Neural cell (in vitro differentiated cells): ENCODE results near the gene STPG3.

Experiments used
- EZH2 ChIP-seq: fragments of 200-600, 300-800 bp; shearing (Covaris generic), sonication (generic); IDR thresholded peaks from 2 replicates; pipeline ENCODE4 v1.6.1; 2014; ENCODE audit warnings: antibody characterized with exemption, low read length, borderline replicate concordance, mild to moderate bottlenecking; ENCODE audit not compliant: insufficient read depth, poor library complexity, severe bottlenecking
- MXI1 ChIP-seq: fragments of 450-650 bp; conservative IDR thresholded peaks from 2 replicates; pipeline ENCODE4 v1.6.1; 2014; ENCODE audit warnings: antibody characterized with exemption, mild to moderate bottlenecking; ENCODE audit not compliant: poor library complexity, severe bottlenecking
- POLR2AphosphoS5 ChIP-seq: IDR thresholded peaks from 2 replicates; pipeline ENCODE4 v1.6.1; 2012
- RAD21 ChIP-seq: fragments of 450-650 bp; conservative IDR thresholded peaks from 2 replicates; pipeline ENCODE4 v1.6.1; 2014; ENCODE audit warnings: antibody characterized with exemption, mild to moderate bottlenecking, moderate library complexity
- TAF1 ChIP-seq: IDR thresholded peaks from 2 replicates; pipeline ENCODE4 v1.6.1; 2012; ENCODE audit warnings: low read depth
- TF ChIP-seq, protein P1 (sequence below): fragments of 450-650 bp; IDR thresholded peaks from 2 replicates; pipeline ENCODE4 v1.5.1; 2014; ENCODE audit warnings: antibody characterized with exemption, mild to moderate bottlenecking, moderate library complexity; ENCODE audit not compliant: poor library complexity, severe bottlenecking
- TF ChIP-seq, protein P2 (sequence below): IDR thresholded peaks from 2 replicates; pipeline ENCODE4 v1.6.1; 2012; ENCODE audit warnings: borderline replicate concordance

DNA sequence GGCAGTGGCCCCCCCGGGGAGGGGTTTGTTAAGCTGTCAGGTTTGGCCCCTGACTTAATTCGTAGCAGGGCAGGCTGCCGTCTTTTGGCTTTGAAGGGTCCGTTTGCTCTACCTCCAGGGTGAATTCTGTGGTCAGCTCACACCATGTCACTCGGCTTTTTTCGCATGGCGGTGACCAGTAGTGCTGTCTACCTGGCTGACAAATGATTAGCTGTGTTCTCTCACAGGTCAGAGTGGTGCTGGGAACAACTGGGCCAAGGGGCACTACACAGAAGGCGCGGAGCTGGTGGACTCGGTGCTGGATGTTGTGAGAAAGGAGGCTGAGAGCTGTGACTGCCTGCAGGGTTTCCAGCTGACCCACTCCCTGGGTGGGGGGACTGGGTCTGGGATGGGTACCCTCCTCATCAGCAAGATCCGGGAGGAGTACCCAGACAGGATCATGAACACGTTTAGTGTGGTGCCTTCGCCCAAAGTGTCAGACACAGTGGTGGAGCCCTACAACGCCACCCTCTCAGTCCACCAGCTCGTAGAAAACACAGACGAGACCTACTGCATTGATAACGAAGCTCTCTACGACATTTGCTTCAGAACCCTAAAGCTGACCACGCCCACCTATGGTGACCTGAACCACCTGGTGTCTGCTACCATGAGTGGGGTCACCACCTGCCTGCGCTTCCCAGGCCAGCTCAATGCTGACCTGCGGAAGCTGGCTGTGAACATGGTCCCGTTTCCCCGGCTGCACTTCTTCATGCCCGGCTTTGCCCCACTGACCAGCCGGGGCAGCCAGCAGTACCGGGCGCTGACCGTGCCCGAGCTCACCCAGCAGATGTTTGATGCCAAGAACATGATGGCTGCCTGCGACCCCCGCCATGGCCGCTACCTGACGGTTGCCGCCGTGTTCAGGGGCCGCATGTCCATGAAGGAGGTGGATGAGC, 8.6 kb upstream of the STPG3 start:
- TF ChIP-seq, protein P1, sequence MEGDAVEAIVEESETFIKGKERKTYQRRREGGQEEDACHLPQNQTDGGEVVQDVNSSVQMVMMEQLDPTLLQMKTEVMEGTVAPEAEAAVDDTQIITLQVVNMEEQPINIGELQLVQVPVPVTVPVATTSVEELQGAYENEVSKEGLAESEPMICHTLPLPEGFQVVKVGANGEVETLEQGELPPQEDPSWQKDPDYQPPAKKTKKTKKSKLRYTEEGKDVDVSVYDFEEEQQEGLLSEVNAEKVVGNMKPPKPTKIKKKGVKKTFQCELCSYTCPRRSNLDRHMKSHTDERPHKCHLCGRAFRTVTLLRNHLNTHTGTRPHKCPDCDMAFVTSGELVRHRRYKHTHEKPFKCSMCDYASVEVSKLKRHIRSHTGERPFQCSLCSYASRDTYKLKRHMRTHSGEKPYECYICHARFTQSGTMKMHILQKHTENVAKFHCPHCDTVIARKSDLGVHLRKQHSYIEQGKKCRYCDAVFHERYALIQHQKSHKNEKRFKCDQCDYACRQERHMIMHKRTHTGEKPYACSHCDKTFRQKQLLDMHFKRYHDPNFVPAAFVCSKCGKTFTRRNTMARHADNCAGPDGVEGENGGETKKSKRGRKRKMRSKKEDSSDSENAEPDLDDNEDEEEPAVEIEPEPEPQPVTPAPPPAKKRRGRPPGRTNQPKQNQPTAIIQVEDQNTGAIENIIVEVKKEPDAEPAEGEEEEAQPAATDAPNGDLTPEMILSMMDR = no peak
- TF ChIP-seq EZH2 (no peak), TAF1 (no peak), POLR2AphosphoS5 (no peak), RAD21 (no peak), MXI1 (no peak)
- TF ChIP-seq, protein P2, sequence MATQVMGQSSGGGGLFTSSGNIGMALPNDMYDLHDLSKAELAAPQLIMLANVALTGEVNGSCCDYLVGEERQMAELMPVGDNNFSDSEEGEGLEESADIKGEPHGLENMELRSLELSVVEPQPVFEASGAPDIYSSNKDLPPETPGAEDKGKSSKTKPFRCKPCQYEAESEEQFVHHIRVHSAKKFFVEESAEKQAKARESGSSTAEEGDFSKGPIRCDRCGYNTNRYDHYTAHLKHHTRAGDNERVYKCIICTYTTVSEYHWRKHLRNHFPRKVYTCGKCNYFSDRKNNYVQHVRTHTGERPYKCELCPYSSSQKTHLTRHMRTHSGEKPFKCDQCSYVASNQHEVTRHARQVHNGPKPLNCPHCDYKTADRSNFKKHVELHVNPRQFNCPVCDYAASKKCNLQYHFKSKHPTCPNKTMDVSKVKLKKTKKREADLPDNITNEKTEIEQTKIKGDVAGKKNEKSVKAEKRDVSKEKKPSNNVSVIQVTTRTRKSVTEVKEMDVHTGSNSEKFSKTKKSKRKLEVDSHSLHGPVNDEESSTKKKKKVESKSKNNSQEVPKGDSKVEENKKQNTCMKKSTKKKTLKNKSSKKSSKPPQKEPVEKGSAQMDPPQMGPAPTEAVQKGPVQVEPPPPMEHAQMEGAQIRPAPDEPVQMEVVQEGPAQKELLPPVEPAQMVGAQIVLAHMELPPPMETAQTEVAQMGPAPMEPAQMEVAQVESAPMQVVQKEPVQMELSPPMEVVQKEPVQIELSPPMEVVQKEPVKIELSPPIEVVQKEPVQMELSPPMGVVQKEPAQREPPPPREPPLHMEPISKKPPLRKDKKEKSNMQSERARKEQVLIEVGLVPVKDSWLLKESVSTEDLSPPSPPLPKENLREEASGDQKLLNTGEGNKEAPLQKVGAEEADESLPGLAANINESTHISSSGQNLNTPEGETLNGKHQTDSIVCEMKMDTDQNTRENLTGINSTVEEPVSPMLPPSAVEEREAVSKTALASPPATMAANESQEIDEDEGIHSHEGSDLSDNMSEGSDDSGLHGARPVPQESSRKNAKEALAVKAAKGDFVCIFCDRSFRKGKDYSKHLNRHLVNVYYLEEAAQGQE = no peak
